Stimulated activated CD8-positive, alpha-beta memory T cell treated with anti-CD3 and anti-CD28 coated beads, Interleukin-12 subunit alpha, Interleukin-12 subunit beta, amount 100 ng/mL, for 24 hours (primary cell): Measurements from ENCODE around the gene ADORA2A.

ENCODE experiments used
- DNase-seq: peaks from one replicate; pipeline ENCODE4 v3.0.0-alpha.2; 2020; ENCODE audit errors: extremely low read depth

Gene ADORA2A

DNA sequence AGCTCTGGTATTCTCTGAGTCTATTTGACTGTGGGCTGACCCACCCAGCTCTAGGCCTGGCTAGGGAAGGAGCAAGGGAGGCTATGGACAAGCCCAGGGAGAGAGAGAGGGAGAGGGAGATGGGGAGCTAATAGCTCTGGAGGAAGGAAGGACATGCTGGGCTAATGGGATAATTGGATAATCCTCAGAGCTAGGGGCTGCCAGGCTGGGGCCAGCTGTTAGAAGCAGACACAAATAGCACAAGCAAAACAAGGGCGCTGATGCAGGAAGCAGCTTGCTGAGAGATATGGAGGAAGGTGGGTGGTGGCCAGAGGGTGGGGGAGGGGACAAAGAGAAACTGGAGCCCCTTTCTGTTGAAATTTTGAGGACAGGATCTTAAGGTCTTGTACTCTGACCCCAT is 23.2 kb downstream of the ADORA2A start:
- no peak for DNase-seq

DNA sequence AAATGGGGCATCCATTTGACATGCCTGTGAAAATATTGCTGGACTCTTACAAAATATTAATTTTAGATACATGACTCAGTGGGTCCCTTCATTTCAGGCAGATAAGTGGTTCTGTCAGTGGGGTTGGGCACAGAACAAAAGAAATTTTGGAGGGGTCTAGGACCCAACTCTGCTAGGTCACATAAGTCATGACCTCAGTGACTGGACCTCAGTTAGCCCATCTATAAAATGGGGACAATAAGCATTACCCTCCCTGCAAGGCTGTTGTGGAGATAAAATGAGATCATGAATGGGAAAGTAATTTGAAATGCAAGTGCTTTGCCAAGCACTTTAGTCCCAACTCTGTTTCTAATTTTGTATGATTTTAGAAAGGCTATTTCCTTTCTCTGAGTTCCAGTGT is 23.8 kb downstream of the ADORA2A start:
- DNase-seq = no peak

DNA sequence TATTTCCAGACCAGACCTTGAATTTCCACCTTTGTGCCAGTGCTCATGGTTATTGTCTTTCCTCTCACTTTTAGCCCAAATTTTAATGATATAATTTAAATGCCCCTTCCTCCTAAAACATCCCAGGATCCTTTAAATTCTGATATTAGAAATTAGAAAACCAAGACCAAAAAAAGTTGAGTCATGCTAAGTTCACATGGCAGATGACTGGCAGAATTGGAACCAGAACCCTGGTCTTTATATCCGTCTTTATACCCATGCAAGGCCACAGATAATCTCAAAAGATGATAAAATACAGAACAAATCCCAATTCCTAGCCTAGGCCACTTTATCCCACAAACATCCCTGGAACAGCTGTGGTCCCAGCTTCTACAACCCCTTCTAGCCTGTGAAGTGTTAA is 26.5 kb downstream of the ADORA2A start:
- DNase-seq = no peak

DNA sequence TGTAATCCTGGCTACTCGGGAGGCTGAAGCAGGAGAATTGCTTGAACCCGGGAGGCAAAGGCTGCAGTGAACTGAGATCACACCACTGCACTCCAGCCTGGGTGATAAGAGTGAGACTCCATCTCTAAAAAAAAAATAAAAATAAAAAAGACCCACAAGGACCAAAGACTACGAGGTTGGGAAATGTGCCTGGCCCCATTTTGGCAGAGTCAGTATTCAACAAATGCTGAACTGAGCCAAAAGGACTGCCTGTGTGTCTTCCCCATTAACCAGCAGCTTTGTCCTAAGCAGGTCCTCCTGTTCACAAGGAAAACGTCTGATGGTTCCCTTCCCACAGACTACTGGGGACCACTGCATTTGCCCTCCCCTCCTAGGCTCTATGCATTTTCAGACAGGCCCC is 27.6 kb downstream of the ADORA2A start:
- DNase-seq = no peak

DNA sequence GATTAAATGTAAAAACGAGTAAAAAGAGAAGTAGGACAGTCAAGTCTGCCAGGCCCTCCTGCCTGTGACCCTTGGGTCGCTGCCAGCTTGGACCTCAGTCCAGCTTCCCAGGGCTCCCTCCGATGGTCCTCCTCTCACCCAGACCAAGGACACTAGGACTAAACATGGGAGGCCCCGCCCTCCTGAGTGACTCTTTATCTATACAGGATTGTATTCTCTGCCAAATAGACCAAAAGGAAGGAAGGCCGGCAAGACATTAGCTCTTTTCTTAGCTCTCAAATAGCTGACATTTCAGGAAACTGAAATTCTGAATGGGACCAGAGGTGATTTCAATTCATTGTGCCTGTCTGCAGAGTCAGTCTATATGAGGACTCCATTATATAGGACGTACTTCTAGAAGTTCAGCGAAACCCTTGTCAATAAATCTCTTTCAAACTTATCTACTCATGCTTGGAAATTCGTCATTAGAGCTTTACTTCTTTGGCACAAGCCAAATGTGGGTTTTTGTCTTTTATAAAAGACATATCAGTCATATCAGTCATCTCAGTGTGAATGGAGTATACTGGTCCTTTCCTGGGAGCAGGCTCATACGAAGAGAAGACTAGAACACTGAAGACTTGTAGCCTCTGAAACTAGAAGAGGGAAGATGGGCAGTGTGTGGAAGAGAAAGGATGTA is 28.5 kb downstream of the ADORA2A start:
- no peak for DNase-seq

DNA sequence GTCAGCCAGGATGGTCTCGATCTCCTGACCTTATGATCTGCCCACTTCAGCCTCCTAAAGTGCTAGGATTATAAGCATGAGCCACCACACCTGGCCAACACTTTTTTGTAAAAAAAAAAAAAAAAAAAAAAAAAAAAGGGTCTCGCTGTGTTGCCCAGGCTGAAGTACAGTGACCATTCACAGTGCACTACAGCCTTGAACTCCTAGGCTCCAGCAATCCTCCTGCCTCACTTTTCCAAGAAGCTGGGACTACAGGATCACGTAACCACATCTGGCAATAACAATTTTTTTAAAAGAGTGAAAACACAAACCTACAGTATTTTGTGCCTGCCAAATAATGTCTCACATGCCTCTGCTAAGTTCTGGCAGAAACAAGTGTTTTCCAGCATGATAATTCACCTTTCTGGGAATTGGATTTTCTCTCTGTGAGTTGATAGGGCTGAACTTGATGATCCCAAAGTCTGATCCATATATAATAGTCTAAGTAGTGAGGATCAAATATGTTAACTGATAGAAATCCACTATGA is 30.6 kb downstream of the ADORA2A start:
- no peak for DNase-seq

DNA sequence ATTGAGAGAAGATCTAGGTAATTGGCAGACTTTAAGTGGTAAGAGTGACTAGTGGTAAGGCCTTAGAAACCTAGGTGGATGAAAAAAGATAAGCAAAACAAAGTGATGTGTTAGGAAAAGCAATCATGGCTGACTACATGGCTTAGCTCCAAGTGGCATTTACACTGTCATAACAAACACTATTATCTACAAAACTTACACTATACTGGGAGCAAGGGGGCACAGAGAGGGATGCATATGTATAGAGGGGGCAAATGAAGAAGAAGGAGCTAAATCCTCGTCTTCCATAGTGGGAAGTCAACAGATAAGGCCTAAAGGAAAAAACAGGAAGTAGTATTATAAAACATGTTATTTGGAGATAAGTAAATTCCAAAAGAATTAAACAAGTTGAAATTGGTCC is 32.5 kb downstream of the ADORA2A start:
- DNase-seq = no peak

DNA sequence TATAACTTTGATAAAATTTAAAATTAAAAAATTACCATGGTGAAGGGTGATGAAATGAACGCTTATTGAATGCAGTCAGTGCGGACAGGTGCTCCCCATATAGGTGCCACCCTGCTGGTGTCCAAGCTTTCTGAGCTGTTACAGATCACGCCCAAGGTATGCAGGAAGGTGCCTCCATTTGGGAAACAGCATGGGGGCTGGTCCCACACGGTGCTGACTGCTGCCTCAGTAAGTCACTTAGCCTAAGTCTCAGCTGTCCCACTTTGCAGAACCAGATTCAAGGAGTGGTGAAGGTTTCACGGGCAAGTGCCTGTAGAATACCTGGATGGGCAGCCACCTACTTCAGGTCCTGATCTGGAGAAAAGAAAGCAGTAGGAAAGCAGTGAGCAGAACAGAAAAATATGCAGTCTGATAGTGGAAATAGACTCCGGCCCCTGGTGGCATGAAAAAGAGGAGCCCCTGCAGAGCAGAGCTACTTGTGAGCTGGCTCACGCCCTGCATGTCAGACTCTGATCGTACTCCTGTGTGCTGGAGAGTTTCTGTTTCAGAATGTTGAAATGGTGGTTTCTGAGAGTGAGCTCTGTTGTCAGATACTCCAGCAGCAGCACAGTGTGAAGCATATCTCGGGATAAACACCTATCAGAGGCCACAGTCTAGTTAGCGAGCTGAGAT is 33.2 kb downstream of the ADORA2A start:
- DNase-seq = no peak

DNA sequence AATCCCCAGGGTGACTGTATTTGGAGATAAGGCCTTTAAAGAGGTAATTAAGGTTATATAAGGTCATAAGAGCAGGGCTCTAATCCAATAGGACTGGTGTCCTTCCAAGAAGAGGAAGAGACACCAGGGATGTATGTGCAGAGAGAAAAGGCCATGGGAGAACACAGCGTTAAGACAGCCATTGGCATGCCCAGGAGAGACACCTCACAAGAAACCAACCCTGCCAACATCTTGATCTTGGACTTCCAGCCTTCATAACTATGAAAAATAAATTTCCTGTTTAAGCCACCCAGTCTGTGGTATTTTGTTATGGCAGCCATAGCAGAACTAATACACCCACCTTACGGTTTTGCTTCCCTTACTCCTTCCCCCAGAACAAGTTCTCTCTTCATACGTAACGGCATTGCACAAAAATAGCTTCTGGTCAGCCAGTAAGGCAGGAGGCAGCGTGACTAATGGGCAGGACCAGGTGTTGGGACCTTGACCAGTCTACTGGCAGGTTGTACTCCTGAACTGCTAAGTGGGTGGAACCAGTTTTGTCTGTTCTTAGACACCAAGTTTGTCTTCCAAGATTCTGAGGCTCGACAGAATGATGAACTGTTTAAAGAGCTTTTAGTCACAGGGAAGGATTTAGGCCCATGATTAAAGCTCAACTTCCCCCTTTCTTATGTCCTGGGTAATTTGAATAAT is 35.8 kb downstream of the ADORA2A start:
- no peak for DNase-seq

DNA sequence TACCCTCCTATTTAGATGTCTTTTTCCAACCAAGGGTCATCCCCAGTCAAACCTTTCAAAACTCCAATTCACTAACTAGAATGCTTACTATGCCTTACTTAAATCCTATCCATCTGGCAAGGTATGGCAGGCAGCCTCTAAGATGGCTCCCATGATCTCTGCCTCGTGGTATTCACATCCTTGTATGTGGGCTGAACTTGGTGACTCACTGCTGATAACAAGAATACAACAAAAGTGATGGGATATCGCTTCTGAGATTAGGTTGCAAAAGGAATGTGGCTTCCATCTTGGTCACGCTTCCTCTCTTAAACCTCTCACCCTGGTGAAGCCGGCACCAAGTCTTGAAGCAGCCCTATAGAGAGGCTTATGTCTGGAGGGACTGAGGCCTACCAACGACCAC is 38.2 kb downstream of the ADORA2A start:
- no peak for DNase-seq

DNA sequence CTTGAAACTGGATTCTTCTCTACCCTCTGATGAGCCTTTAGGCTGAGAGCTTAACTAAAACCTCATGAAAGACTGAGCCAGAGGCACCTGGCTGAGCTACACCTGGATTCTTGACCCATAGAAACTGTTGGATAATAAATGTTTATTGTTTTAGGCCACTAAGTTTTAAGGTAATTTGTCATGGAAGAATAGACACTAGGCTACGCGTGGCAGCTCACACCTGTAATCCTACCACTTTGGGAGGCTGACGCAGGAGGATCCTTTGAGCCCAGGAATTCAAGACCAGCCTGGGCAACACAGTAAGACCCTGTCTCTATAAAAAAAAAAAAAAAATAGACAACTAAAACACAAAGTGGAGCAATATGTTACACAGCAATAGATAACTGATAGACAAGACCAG is 38.6 kb downstream of the ADORA2A start:
- no peak for DNase-seq

DNA sequence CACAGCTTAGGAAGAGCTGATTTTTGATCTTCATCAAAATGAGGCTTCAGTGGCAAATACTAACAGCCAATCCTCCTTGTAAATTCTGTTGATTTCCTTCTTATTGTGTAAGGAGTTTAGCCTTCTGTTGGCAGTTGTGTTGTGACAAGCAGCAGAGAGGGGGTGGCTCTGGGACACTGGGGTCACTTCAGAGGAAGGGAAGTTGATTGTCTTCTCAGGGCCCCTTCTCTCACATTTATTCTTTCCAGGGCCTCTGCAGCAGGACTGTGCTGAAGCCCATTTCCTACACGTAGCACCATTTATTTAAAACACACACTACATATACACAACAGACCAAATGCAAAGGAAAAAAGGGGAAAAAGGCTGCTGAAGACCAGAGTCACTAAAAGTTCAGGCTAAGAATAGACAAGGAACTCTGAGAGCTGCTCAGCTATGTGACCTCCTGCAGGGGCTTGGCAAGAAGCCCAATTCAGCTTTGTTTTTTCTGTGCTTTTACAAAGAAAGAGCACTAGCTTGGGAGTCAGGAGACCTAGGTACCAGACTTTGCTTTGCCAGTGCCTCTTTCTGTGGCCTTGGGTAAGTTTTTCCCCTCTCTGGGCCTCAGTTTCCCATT is 39.4 kb downstream of the ADORA2A start:
- no peak for DNase-seq

DNA sequence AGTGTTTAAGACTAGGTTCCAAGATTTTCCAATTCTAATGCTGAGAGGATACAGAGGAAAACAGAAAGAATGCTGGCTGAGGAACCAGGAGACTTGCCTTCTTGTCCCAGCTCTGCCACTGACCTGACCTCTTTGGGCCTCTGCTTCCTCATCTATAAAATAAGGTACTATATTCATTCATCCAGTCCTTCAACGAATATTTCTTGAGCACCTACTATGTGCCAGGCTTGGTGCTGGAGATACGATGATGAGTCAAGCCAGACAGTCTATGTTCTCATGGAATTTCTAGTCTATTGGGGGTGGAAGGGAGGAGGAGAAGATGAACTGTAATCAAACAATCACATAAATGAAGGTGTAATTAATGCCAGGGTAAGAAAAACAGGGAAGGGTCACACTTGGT is 39.9 kb downstream of the ADORA2A start:
- no peak for DNase-seq

DNA sequence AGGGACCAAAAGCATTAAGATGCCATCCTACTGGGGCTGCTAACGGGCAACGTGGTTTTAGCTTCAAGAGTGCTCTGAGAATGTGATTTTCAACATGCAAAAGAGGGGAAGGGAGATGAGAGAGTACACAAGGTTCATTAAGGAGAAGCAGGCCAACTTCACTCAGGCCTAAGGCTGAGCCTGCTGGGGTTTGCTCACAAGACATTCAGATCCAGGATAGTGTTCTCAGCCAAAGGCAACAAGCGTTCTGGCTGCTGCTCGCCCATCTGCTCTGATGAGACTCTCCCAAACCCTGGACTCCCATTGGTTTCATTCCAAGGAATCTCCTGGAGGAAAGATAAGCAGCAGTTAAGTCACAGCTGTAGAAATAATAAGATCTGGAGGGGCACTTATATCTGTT is 44.2 kb downstream of the ADORA2A start:
- no peak for DNase-seq

DNA sequence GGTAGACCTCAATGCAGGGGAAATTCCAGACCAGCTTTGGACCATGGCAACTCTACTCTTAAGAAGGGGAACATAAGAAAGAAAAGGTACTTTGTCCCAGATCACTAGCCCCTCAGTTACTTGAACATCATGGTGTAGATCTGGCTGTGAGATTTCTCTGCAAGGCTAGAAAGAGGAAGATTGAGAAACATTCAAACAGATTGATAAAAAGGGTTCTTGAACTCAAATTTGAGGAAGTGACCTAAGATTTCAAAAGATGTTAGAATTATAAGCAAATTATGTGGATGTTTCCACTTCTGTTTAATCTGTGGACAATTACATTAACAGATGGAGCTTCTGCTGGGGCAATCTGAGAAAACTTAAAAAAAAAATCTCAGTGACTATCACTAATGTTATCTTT is 45.9 kb downstream of the ADORA2A start:
- DNase-seq = no peak

DNA sequence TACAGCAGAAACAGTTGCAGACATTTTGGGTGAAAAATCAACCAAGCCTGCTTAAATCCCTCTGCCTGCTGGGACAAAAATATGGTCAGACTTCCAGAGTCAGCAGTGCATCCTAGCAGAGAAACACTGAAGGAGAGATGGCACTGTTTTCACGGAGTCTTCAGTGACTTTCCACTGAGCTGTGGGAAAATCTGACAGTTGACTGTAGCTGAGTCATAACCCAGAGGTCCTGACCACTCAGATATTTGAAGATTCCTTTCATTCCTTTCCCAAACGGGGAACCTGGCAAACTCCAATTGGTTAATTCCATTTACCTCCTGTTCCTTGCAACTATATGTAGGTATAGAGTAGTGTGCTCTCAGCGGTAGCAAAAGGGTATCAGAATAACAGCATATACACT is 46.8 kb downstream of the ADORA2A start:
- DNase-seq = no peak

DNA sequence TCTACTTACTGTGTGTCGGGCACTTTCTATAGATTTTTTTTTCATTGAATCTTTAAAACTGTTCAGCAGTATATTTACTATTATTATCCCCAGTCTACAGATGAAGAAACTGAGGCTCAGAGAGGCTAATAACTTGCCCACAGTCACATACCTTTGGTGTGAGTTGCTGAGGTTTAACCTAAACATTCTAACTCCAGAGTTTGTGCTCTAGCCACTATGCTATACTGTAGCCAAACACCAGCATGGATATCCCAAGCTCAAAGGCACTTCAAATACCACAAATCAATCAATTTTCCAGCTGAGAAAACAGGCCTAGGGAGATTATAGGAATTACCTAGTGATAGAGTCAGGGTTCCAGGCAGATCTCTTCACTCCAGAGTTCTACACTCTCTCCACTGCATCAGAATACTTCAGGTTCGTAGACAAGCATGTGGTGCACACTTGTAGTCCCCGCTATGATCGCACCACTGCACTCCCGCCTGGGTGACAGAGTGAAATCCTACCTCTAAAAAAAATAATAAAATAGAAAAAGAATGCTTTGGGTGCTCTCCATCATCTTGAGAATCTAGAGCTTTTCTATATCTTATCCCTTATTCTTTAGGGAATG is 47.4 kb downstream of the ADORA2A start:
- DNase-seq = no peak

DNA sequence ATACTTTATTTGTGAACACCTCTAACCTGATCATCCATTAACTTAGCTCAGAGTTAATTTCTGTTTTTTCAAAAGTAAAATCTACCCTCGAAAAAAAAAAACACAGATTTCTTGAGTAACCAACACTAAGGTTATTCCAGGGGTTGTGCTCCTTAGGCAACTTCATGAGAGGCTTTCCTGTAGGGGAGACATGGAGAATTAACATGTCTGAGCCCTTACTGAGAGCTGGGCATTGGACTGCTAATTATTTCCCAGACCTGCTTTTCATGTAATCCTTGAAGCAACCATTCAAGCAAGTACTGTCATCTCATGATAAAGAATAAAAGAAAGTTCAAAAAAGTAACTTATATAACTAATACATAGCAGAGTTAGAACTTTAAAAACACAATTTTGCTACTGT is 54.2 kb downstream of the ADORA2A start:
- DNase-seq = no peak

DNA sequence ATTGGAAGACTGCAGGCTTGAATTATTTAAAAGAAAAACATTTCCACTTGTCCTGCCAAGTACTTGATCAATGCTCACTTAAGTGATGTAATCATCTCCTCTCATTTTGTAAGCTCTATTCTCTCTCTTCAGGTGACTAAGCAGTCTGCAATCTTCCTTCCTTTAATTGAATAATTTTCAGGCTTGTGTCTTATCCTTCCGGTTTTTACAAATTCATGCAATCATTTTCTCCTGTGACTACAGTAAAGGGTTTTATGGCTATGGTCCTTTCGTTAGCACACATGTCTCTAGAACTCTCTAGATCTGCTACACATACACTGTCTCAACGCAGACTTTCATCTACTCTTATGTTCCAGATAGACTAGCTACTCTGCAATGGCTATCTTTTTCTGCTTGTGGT is 55.2 kb downstream of the ADORA2A start:
- no peak for DNase-seq

DNA sequence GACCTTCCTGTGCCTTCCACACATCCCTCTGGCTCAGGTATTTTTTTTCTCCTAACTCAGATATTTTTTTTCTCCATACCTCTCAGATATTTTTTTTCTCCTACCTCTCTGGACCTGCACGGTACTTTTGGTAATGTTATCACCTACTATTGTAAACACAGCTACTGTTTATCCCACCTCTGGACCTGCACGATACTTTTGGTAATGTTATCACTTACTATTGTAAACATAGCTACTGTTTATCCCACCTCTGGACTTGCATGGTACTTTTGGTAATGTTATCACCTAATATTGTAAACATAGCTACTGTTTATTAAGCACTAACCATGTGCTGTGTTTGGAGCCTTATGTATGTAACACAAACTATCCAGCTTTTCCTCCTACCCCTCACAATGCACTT is 55.6 kb downstream of the ADORA2A start:
- DNase-seq = no peak

DNA sequence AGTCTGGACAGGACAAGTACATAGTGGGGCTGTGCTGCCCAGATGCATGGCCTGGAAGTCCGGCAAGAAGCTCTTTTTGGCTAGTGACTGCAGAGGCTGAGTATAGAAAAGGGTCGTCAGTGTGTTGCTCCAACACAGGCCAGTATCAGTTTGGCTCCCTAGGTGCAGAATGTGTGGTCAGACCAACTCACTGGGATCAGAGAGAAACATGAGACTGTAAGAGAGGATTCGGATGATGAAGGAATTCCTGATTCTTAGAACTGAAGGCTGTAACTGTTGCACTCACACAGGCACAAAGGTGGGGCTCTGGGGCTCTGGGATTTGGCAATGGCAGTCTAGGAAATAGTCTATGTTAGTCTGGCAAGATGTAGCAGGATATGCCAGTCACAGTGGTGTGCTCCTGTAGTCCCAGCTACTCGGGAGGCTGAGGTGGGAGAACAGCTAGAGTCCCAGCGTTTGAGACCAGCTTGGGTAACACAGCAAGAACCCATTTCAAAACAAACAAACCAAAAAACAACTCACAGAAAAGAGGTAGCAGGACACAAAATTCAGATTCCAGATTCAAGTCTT is 56.7 kb downstream of the ADORA2A start:
- no peak for DNase-seq

DNA sequence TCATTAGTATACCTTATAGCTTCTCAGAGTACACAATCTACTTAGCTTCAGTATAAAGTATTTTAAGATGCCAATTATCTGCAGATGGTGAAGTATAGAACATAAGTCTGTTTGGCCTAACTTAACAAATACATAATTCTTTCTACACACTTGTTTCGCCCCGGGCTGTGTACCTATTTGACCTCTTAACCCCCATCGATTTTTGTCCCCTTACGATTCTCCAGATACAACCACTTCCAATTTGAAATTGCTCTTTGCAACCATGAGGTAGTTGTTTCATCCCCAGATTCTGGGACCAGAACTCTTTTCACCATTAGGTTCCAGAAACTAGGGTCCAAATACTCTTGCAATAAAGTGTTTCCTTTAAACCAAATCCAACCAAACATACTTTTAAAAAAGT is 57.8 kb downstream of the ADORA2A start:
- no peak for DNase-seq
